ENCODE data around the gene MAN1C1. TPM values are rescaled to one million over a fixed set of nuclear protein-coding genes. Genes with fewer than 3 reads are reported as not detected.

The MAN1C1 gene
- total and polyA plus RNA-seq, 9 of the 15 experiments (the other 6 are each of a cell fraction or from before 2014, with no cell fraction given) = 0.04 to 0.44 (median 0.10) TPM; not detected in 3

- no peak overlapping the region for H2AFZ ChIP-seq (ENCODE audit: low read depth, low read length)
- FAIRE-seq = no peak
Measured at GRCh38 chr1:25572107-25572506, 44.5 kb upstream of the MAN1C1 start.

More at GRCh38 chr1:25572107-25572506, 44.5 kb upstream of the MAN1C1 start:
- Histone ChIP-seq H3K9me1 (ENCODE audit: control insufficient read depth, insufficient read depth, low read length) (peaks cover 11% of the 10 kb centered on the region), H3K4me1 (replicated peaks in 1 of 2; ENCODE audit: control insufficient read depth in 2 of 2, insufficient read depth in 2 of 2, low read length in 2 of 2) (peaks cover 24 to 44% of the 10 kb centered on the region in 2 experiments), H3K9me3 (replicated peaks; ENCODE audit: control insufficient read depth, insufficient read depth, low read depth, low read length) (no peaks in the 10 kb centered on the region), H3K4me2 (ENCODE audit: insufficient read depth, low read length) (no peak overlapping the region), H3K79me2 (ENCODE audit: control insufficient read depth, insufficient read depth, low read length) (no peaks in the 10 kb centered on the region), H3K27me3 (ENCODE audit: control insufficient read depth in 2 of 2, insufficient read depth in 2 of 2, low read length in 2 of 2) (peaks cover under 1 to 33% of the 10 kb centered on the region in 2 experiments; a peak in 3 of 5 replicates), H4K20me1 (replicated peaks; ENCODE audit: control insufficient read depth, insufficient read depth, low read length) (no peaks in the 10 kb centered on the region), H3K27ac (ENCODE audit: extremely low read depth, low read depth, low read length) (no peak overlapping the region), H3K36me3 (ENCODE audit: control insufficient read depth, insufficient read depth, low read length) (no peaks in the 10 kb centered on the region), H3K4me3 (no peak overlapping the region), H3K9ac (ENCODE audit: insufficient read depth in 1 of 2, low read depth in 2 of 2, low read length in 2 of 2) (peak overlapping the region in 1 of 2 experiments; percentile 46; a peak in 2 of 4 replicates)
- ChIA-PET POLR2A (interaction anchor here (0.5 to 2.4 kb wide), 8 partner anchors 10 to 293 kb away, joined by 3 to 7 read pairs (median 3); no protein-coding TSS in a partner anchor), CTCF (ENCODE audit: low intra/inter-chr PET ratio) (no interaction called here)
- 22% methylated on average over 5 of the region's 5 CpGs for WGBS (ENCODE audit: insufficient coverage, low coverage, missing lambda C conversion rate)
- in situ Hi-C loops (cut with MboI) (no loop called here), intact Hi-C loops (cut with micrococcal nuclease) (no loop called here)
- DNase-seq (ENCODE audit: extremely low read depth in 1 of 4, low spot score in 3 of 4) = no peak
- TF ChIP-seq OTX1 (CRISPR knock-in tag; IDR thresholded peaks at IDR 0.05) = no peak
- no peak for TF ChIP-seq ESRRA (IDR thresholded peaks at IDR 0.05; ENCODE audit: borderline replicate concordance, low read depth)
- TF ChIP-seq RBFOX2 (IDR thresholded peaks at IDR 0.05; ENCODE audit: low read depth, low read length) = no peak
- no peak for TF ChIP-seq NR0B1 (IDR thresholded peaks at IDR 0.05; ENCODE audit: partially characterized antibody)
- no peak for TF ChIP-seq NONO (IDR thresholded peaks at IDR 0.05; ENCODE audit: low read depth in 2 of 2, low read length in 1 of 2)
- no peak for TF ChIP-seq PCBP1 (IDR thresholded peaks at IDR 0.05; ENCODE audit: low read depth, low read length, poor library complexity, severe bottlenecking)
- no peak for TF ChIP-seq SP2 (IDR thresholded peaks at IDR 0.05; ENCODE audit: extremely low read depth, low read depth, low read length, poor library complexity, severe bottlenecking)
- TF ChIP-seq STAT5A (IDR thresholded peaks at IDR 0.05; ENCODE audit: borderline replicate concordance, low read length) = no peak
- no peak for TF ChIP-seq YY1 (IDR thresholded peaks at IDR 0.05; ENCODE audit: borderline replicate concordance in 1 of 3, control insufficient read depth in 1 of 3, extremely low read depth in 1 of 3, insufficient read depth in 3 of 3, insufficient read length in 1 of 3, insufficient replicate concordance in 2 of 3, low read depth in 1 of 3, low read length in 2 of 3)
- TF ChIP-seq ZNF232 (CRISPR knock-in tag; IDR thresholded peaks at IDR 0.05) = no peak
- TF ChIP-seq MAFF (IDR thresholded peaks at IDR 0.05; ENCODE audit: low read length) = no peak
- no peak for TF ChIP-seq ZNF134 (CRISPR knock-in tag; conservative IDR thresholded peaks at IDR 0.05)
- no peak for TF ChIP-seq HSF4 (CRISPR knock-in tag; IDR thresholded peaks at IDR 0.05; ENCODE audit: borderline replicate concordance)
- no peak for TF ChIP-seq MEIS2 (IDR thresholded peaks at IDR 0.05; ENCODE audit: partially characterized antibody)
- TF ChIP-seq CAMTA2 (CRISPR knock-in tag; conservative IDR thresholded peaks at IDR 0.05) = no peak
- TF ChIP-seq XRCC5 (IDR thresholded peaks at IDR 0.05; ENCODE audit: low read depth, low read length) = no peak
- TF ChIP-seq FOS (IDR thresholded peaks at IDR 0.05; ENCODE audit: extremely low read depth, insufficient read length) = no peak
- no peak for TF ChIP-seq PHB2 (IDR thresholded peaks at IDR 0.05; ENCODE audit: low read depth)
- TF ChIP-seq HOXB6 (CRISPR knock-in tag; IDR thresholded peaks at IDR 0.05; ENCODE audit: borderline replicate concordance) = no peak
- ATAC-seq = no peak
- no TSS peak for BruUV-seq (replicated peaks)
